Memory B cell (primary cell): ENCODE data around the gene UTP15.

Source experiments
- ATAC-seq: fragments of 150-1000 bp; cut with Tn5 transposase; 2 replicates; pipeline ENCODE4 v1.10.0; 2021; ENCODE audit warnings: low read depth, mild to moderate bottlenecking, moderate library complexity
- DNase-seq, 2 donors: peaks; one replicate each; pipeline ENCODE4 v3.0.0; 2022; ENCODE audit warnings: low spot score in 2 of 2
- H3K27ac Mint-ChIP-seq: one replicate; pipeline ENCODE4 v1.8.0; 2022; ENCODE audit warnings: mild to moderate bottlenecking, moderate library complexity, mixed read lengths
- H3K27me3 Mint-ChIP-seq: one replicate; pipeline ENCODE4 v1.8.0; 2022; ENCODE audit warnings: mixed read lengths
- H3K36me3 Mint-ChIP-seq: one replicate; pipeline ENCODE4 v1.8.0; 2022; ENCODE audit warnings: mild to moderate bottlenecking, mixed read lengths
- H3K4me1 Mint-ChIP-seq: one replicate; pipeline ENCODE4 v1.8.0; 2022; ENCODE audit warnings: mixed read lengths
- H3K4me3 Mint-ChIP-seq: one replicate; pipeline ENCODE4 v1.8.0; 2022; ENCODE audit warnings: mild to moderate bottlenecking, moderate library complexity, mixed read lengths
- H3K9me3 Mint-ChIP-seq: one replicate; pipeline ENCODE4 v1.8.0; 2022; ENCODE audit warnings: mixed read lengths

UTP15 gene

DNA sequence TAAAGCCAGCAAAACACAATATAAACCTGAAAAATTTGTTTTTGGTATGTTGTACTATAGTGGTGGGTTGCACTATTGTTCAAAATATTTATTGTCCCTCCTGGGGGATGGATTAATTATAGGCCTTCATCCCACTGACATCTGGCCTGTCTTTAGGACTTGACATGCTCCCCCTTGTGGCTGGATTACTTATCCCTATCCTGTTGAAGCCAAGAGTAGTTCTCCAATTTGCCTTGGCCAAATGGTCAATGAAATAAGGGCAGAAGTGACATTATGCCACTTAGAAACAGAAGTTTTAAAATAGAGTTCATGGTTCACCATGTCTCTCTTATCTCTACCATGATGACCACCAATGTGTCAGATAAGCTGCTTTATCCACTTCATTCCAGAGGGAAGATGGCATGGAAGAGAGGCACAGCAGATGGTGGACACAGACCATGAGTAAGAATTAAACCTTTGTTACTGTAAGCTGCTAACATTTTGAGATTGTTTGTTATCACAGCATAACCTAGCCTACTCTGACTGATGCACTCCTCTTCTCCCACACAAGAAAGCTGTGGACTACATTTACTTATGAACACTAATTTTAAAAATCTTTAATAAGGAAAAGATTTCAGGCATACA is 31.3 kb downstream of the UTP15 start:
- H3K4me3 Mint-ChIP-seq, result no peak overlapping the region
- peaks cover 2% of the 10 kb centered on the region for H3K36me3 Mint-ChIP-seq
- H3K27me3 Mint-ChIP-seq, result peaks cover 4% of the 10 kb centered on the region
- DNase-seq (no peak), ATAC-seq (peak; percentile 29)
- no peaks in the 10 kb centered on the region for H3K4me1 Mint-ChIP-seq
- no peak overlapping the region for H3K27ac Mint-ChIP-seq
- H3K9me3 Mint-ChIP-seq, result peaks cover 2% of the 10 kb centered on the region

DNA sequence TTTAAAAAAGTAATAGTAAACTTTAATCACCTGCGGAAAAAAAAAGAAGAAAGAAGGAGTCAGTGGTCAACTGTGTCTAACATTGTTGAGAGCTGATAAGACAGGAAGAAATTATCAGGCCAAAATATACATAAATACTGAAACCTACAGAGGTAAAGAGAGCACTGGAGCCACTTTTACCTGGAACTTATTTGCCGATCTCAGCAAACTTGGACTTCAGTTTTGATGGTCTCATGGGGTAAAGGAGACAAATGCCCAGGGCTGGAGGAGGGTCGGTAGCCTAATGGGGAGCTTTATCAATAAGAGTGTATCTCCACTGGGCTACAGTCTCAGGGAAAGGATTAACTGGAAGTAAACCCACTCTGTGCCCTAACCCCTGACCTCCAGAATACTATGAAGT is 33.8 kb downstream of the UTP15 start:
- H3K27me3 Mint-ChIP-seq, result peaks cover 4% of the 10 kb centered on the region
- H3K27ac Mint-ChIP-seq, result no peak overlapping the region
- no peak for ATAC-seq

DNA sequence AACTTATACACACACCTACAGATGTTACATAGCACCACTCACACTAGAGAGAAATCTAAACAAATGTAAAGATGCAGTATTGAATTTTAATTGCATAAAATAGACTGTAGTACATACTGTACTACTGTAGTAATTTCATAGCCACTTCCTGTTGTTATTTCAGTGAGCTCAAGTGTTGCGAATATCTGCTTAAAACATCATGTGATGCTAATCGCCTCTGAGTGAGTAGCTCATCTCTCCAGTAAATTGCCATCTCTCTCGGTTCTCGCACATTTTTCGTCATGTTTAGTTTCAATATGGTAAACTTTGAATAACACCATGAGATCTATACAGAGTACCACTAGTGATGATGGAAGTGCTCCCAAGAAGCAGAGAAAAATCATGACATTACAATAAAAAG is 38.5 kb downstream of the UTP15 start:
- no peak for DNase-seq
- Mint-ChIP-seq H3K27me3 (peaks cover 2% of the 10 kb centered on the region), H3K27ac (no peak overlapping the region), H3K9me3 (peaks cover 3% of the 10 kb centered on the region), H3K36me3 (peaks cover 2% of the 10 kb centered on the region), H3K4me1 (no peaks in the 10 kb centered on the region), H3K4me3 (no peak overlapping the region)
- ATAC-seq, result no peak

More for the DNA sequence above, 33.8 kb downstream of the UTP15 start:
- peaks cover 3% of the 10 kb centered on the region for H3K9me3 Mint-ChIP-seq
- no peak for DNase-seq
- H3K4me1 Mint-ChIP-seq, result no peaks in the 10 kb centered on the region
- H3K4me3 Mint-ChIP-seq, result no peak overlapping the region
- peaks cover 2% of the 10 kb centered on the region for H3K36me3 Mint-ChIP-seq

DNA sequence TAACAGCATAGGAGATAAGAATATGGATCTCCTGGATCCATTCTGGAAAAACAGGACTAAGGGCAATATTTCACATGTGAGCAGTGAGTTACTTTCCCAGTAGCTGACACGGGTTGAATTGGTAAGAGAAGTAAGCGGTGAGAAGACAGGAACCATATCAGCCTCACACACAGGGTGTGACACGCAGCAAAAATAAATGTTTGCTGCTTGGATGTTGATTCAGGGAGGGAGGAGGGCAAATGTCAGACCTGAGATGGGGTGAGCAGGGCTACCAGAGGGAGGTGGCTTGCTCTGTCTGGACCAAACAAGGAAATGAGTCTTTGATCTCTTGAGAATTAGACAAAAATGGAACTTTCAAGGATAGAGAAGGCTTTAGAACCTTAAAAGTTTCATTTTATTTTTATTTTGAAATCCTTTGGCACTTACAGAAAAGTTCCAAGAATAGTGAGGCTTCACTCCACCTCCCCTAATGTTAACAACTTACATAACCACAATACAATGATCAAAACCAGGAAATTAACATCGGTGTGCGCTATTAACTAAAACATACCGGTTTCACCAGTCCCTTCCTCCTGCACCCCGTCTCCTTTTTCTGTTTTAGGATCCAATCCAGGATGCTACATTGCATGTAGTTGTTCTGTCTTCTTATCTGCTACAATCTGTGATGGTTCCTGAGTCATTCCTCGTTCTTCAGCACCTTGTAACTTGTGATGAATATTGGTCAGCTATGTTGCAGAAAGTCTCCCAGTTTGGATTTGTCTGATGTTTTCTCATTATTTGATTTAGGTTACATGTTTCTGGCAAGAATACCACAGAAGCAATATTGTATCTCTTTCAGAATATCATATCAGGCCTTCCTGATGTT is 39.9 kb downstream of the UTP15 start:
- peaks cover 5% of the 10 kb centered on the region for H3K27me3 Mint-ChIP-seq
- H3K4me3 Mint-ChIP-seq, result no peak overlapping the region
- peaks cover 3% of the 10 kb centered on the region for H3K9me3 Mint-ChIP-seq
- no peak for ATAC-seq
- no peaks in the 10 kb centered on the region for H3K4me1 Mint-ChIP-seq
- H3K27ac Mint-ChIP-seq, result no peak overlapping the region
- peaks cover 2% of the 10 kb centered on the region for H3K36me3 Mint-ChIP-seq
- no peak for DNase-seq

DNA sequence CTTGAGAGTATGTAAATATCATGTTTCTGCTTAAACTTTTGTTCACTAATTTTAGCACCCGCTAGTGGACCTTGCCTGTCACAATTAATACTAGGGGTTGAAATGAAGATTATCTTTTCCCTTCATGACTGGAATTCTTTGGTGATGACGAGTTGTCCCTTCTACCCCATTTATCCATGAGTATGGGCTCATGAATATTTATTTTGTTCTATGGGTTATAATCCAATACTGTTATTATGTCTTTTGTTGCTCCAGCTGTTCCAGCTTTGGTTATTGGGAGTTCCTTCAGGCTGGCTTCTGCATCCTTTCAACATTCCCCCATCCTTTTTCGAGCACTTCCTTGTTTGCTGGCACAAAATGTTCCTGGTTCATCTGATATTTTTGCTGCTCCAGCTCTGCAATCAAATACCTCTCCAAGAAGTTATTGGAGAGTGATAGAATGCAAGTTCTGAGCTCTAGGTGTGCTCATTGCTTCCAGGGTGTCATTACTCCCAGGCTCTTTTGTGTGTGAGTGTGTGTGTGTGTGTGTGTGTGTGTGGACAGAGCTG is 40.7 kb downstream of the UTP15 start:
- Mint-ChIP-seq H3K4me1 (no peaks in the 10 kb centered on the region), H3K27me3 (peaks cover 8% of the 10 kb centered on the region), H3K36me3 (peaks cover 2% of the 10 kb centered on the region), H3K9me3 (peaks cover 3% of the 10 kb centered on the region), H3K27ac (no peak overlapping the region), H3K4me3 (no peak overlapping the region)
- no peak for DNase-seq
- no peak for ATAC-seq

DNA sequence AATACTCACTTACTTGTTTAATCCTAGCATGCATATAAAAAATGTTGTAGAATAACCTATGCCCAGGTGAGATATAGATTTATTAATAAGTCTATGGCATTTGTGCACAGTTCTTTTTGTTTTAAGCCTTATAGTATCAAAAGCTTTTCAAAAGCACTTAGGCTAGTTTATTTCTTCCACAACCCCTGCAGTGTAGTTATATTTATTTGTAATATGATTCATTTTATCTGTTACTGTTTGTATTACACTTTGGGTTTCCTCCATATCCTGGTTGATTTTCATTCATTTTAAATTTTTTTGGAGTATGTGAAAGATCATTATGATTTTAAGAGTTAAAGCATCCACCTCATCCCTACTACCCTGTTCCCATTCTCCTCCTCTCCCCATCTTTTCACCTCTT is 41.7 kb downstream of the UTP15 start:
- Mint-ChIP-seq H3K9me3 (no peaks in the 10 kb centered on the region), H3K4me3 (no peak overlapping the region), H3K36me3 (no peaks in the 10 kb centered on the region), H3K27ac (no peak overlapping the region), H3K27me3 (peaks cover 8% of the 10 kb centered on the region), H3K4me1 (no peaks in the 10 kb centered on the region)
- no peak for ATAC-seq
- no peak for DNase-seq

DNA sequence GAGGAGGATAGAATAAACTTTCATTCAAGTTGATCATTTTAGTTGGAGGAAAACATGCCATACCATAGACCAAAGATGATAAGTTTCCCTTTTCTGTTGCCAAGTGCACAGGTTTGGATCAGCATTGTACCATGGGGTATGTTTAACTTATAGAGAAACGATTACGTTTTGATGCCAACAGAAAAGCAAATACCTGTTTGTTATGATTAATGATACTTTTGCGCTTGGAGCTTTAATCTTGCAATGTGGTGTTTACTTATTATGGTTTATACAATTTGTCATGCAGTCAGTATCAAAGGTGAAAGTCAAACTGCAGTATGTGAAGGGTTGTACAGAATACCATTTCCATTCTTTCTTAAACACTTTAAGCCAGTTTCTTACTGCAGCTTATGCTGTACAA is 47.3 kb downstream of the UTP15 start:
- no peak for ATAC-seq
- Mint-ChIP-seq H3K36me3 (no peaks in the 10 kb centered on the region), H3K27ac (no peak overlapping the region), H3K9me3 (no peaks in the 10 kb centered on the region), H3K4me3 (no peak overlapping the region), H3K27me3 (peaks cover 17% of the 10 kb centered on the region), H3K4me1 (no peaks in the 10 kb centered on the region)
- no peak for DNase-seq

DNA sequence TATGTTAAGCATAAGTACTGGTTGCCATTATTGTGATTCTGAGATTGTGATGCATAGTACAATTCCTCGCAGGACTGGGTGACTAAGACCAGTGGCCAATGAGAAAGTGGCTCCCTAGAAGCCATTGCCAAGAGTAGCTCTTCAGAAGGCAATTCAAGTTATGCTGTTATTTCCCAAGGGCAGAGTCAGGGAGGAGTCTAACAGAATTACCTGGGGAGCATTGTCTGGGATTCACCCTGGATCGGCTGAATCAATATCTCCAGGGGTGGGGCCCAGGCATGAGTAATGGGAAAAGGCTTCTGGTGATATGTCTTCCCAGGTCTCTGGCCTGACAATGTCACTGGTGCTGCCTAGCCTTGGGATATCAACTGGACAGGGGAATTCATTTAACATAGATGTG is 49.5 kb downstream of the UTP15 start:
- no peak for DNase-seq
- Mint-ChIP-seq H3K36me3 (no peaks in the 10 kb centered on the region), H3K9me3 (no peaks in the 10 kb centered on the region), H3K4me3 (no peak overlapping the region), H3K27ac (no peak overlapping the region), H3K27me3 (peaks cover 17% of the 10 kb centered on the region), H3K4me1 (no peaks in the 10 kb centered on the region)
- no peak for ATAC-seq

DNA sequence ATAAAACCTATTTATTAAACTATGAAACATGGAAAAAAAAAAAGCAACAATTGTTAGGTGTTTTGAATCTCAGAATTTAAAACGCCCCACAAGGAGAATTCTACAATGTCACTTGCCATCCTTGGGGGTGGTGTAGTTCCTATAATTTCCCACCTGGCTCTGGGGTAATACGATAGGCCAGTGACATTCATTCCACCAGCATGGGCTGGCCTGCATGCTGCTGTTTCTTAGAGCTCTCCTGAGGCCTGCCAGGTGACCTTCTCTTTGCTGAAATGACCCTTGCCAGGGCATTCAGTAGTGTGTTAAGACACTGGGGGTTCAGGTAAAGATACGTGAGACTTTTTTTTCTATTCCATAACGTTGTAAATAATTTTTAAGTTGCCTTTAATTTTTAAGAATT is 50.4 kb downstream of the UTP15 start:
- Mint-ChIP-seq H3K4me1 (no peaks in the 10 kb centered on the region), H3K9me3 (no peaks in the 10 kb centered on the region), H3K4me3 (no peak overlapping the region), H3K27me3 (peaks cover 11% of the 10 kb centered on the region), H3K27ac (no peak overlapping the region), H3K36me3 (no peaks in the 10 kb centered on the region)
- DNase-seq (no peak), ATAC-seq (no peak)

- Mint-ChIP-seq H3K4me1 (no peaks in the 10 kb centered on the region), H3K27ac (no peak overlapping the region), H3K4me3 (no peak overlapping the region), H3K27me3 (peaks cover 10% of the 10 kb centered on the region), H3K9me3 (no peaks in the 10 kb centered on the region), H3K36me3 (no peaks in the 10 kb centered on the region)
- ATAC-seq (no peak), DNase-seq (no peak)
Observed at GRCh38 chr5:73617510-73618279, 52.2 kb downstream of the UTP15 start.

GRCh38 chr5:73619606-73620333 is 54.2 kb downstream of the UTP15 start:
- ATAC-seq (no peak), DNase-seq (no peak)
- no peaks in the 10 kb centered on the region for H3K4me1 Mint-ChIP-seq
- no peaks in the 10 kb centered on the region for H3K9me3 Mint-ChIP-seq
- no peak overlapping the region for H3K4me3 Mint-ChIP-seq
- no peak overlapping the region for H3K27ac Mint-ChIP-seq
- H3K36me3 Mint-ChIP-seq, result no peaks in the 10 kb centered on the region
- H3K27me3 Mint-ChIP-seq, result peaks cover 14% of the 10 kb centered on the region

- no peaks in the 10 kb centered on the region for H3K9me3 Mint-ChIP-seq
- no peak overlapping the region for H3K4me3 Mint-ChIP-seq
- ATAC-seq (no peak), DNase-seq (no peak)
- no peaks in the 10 kb centered on the region for H3K36me3 Mint-ChIP-seq
- no peak overlapping the region for H3K27ac Mint-ChIP-seq
- H3K27me3 Mint-ChIP-seq, result peaks cover 12% of the 10 kb centered on the region
- H3K4me1 Mint-ChIP-seq, result no peaks in the 10 kb centered on the region
Observed at GRCh38 chr5:73620334-73620687, 54.8 kb downstream of the UTP15 start.

DNA sequence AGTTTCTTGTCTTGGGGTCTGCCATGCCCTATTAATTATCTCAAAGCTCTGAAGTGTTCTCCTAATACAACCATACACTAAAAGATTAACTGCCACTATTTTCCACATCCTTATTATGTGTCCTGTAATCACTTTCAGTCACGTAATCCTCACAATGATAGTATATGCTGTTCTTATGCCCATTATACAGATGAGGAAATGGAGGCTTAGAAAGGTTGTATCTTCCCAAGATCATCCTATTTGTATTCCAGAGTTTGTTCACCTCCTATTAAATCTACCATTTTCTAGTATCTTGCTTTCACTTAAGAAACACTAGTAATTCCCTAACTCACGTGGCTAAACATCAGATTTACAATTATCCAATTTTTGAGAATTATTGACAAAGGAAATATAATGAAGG is 57.5 kb downstream of the UTP15 start:
- H3K36me3 Mint-ChIP-seq, result no peaks in the 10 kb centered on the region
- no peaks in the 10 kb centered on the region for H3K9me3 Mint-ChIP-seq
- DNase-seq (no peak), ATAC-seq (no peak)
- no peak overlapping the region for H3K4me3 Mint-ChIP-seq
- H3K27me3 Mint-ChIP-seq, result peaks cover 15% of the 10 kb centered on the region
- no peak overlapping the region for H3K27ac Mint-ChIP-seq
- no peaks in the 10 kb centered on the region for H3K4me1 Mint-ChIP-seq
